Ammon's horn (tissue), 1 donor: Measurements from ENCODE around the gene CNKSR3.

Experiments
- DNase-seq: peaks from one replicate; pipeline ENCODE4 v3.0.0-alpha.2; 2016; ENCODE audit warnings: low spot score

Gene CNKSR3

GRCh38 chr6:154412106-154412820, 98.2 kb downstream of the CNKSR3 start:
- DNase-seq = no peak

- DNase-seq = no peak
Measured at GRCh38 chr6:154411076-154411475, 99.4 kb downstream of the CNKSR3 start.

GRCh38 chr6:154410619-154411072, 99.8 kb downstream of the CNKSR3 start:
- DNase-seq = peak; percentile 63

- DNase-seq = peak; percentile 65
Measured at GRCh38 chr6:154408891-154409500, 101.5 kb downstream of the CNKSR3 start.

- no peak for DNase-seq
Measured at GRCh38 chr6:154407440-154407839, 103.0 kb downstream of the CNKSR3 start.

- DNase-seq = no peak
Measured at GRCh38 chr6:154406869-154407268, 103.6 kb downstream of the CNKSR3 start.

GRCh38 chr6:154406301-154406700, 104.2 kb downstream of the CNKSR3 start:
- DNase-seq = no peak

- no peak for DNase-seq
Measured at GRCh38 chr6:154404791-154405400, 105.6 kb downstream of the CNKSR3 start.

GRCh38 chr6:154403788-154404187, 106.7 kb downstream of the CNKSR3 start:
- DNase-seq = peak; percentile 25

GRCh38 chr6:154402081-154402780, 108.3 kb downstream of the CNKSR3 start:
- DNase-seq = no peak

- DNase-seq = peak; percentile 50
Measured at GRCh38 chr6:154399097-154399496, 111.4 kb downstream of the CNKSR3 start.

- DNase-seq = no peak
Measured at GRCh38 chr6:154397491-154398195, 112.8 kb downstream of the CNKSR3 start.

GRCh38 chr6:154395878-154396277, 114.6 kb downstream of the CNKSR3 start:
- DNase-seq = no peak

GRCh38 chr6:154395316-154395715, 115.2 kb downstream of the CNKSR3 start:
- DNase-seq = no peak

GRCh38 chr6:154394571-154394970, 115.9 kb downstream of the CNKSR3 start:
- DNase-seq = no peak

GRCh38 chr6:154390034-154390433, 120.5 kb downstream of the CNKSR3 start:
- no peak for DNase-seq

- DNase-seq = no peak
Measured at GRCh38 chr6:154388803-154389202, 121.7 kb downstream of the CNKSR3 start.

- no peak for DNase-seq
Measured at GRCh38 chr6:154386848-154387717, 123.4 kb downstream of the CNKSR3 start.

GRCh38 chr6:154384191-154384590, 126.3 kb downstream of the CNKSR3 start:
- no peak for DNase-seq

- DNase-seq = no peak
Measured at GRCh38 chr6:154383273-154383672, 127.2 kb downstream of the CNKSR3 start.

GRCh38 chr6:154382740-154383139, 127.7 kb downstream of the CNKSR3 start:
- DNase-seq = no peak
